OCI-LY3 (cell line): ENCODE measurements around the gene FNDC10.

Experiments used
- H2AFZ ChIP-seq: fragments of 200-600, 300-600 bp; shearing (Covaris generic); 2 replicates; pipeline ENCODE4 v1.6.0; 2014; ENCODE audit warnings: antibody characterized with exemption, low read depth, low read length
- H3K27ac ChIP-seq: fragments of 200-600, 300-600 bp; sonication (generic); 2 replicates; pipeline ENCODE4 v1.5.1; 2014; ENCODE audit warnings: mild to moderate bottlenecking, low read length, moderate library complexity, mixed read lengths
- H3K27me3 ChIP-seq: fragments of 200-600, 300-600 bp; sonication (generic); 2 replicates; pipeline ENCODE4 v1.6.1; 2014; ENCODE audit warnings: low read depth, low read length, mixed read lengths
- H3K36me3 ChIP-seq: fragments of 200-600, 300-600 bp; sonication (generic); replicated peaks from 2 replicates; pipeline ENCODE3; 2014; ENCODE audit warnings: low read depth, low read length, mixed read lengths
- H3K4me1 ChIP-seq: fragments of 300-600, 200-600 bp; sonication (generic); 2 replicates; pipeline ENCODE4 v1.6.1; 2014; ENCODE audit warnings: low read length, mixed read lengths
- H3K4me2 ChIP-seq: fragments of 200-600, 300-600 bp; sonication (generic); 2 replicates; pipeline ENCODE4 v1.6.1; 2014; ENCODE audit warnings: low read length, mixed read lengths
- H3K4me3 ChIP-seq: fragments of 300-600, 200-600 bp; sonication (generic); 2 replicates; pipeline ENCODE4 v1.5.1; 2014; ENCODE audit warnings: antibody characterized with exemption, mild to moderate bottlenecking, low read length, moderate library complexity
- H3K79me2 ChIP-seq: fragments of 300-600, 200-600 bp; shearing (Covaris generic); 2 replicates; pipeline ENCODE4 v1.6.1; 2014; ENCODE audit warnings: mild to moderate bottlenecking, low read length, mixed read lengths
- H3K9ac ChIP-seq: fragments of 300-600, 200-600 bp; shearing (Covaris generic); 2 replicates; pipeline ENCODE4 v1.6.0; 2014; ENCODE audit warnings: mild to moderate bottlenecking, low read length, moderate library complexity
- H3K9me3 ChIP-seq: fragments of 200-600, 300-600 bp; shearing (Covaris generic); 2 replicates; pipeline ENCODE4 v1.6.1; 2014; ENCODE audit warnings: low read length, mixed read lengths; ENCODE audit not compliant: insufficient read depth
- H4K20me1 ChIP-seq: fragments of 200-600, 300-600 bp; sonication (generic); 2 replicates; pipeline ENCODE4 v1.6.1; 2016; ENCODE audit warnings: low read length, mixed read lengths; ENCODE audit not compliant: insufficient read depth
- EZH2phosphoT487 ChIP-seq: fragments of 200-600 bp; shearing (Covaris generic); IDR thresholded peaks from 2 replicates; pipeline ENCODE4 v1.6.1; 2018; ENCODE audit warnings: antibody characterized with exemption, mixed run types, low read depth
- TF ChIP-seq, protein P1 (sequence below): fragments of 200-600, 300-600 bp; sonication (generic); IDR thresholded peaks from 2 replicates; pipeline ENCODE4 v1.5.1; 2014; ENCODE audit warnings: antibody characterized with exemption, low read length, low read depth

Gene FNDC10

DNA sequence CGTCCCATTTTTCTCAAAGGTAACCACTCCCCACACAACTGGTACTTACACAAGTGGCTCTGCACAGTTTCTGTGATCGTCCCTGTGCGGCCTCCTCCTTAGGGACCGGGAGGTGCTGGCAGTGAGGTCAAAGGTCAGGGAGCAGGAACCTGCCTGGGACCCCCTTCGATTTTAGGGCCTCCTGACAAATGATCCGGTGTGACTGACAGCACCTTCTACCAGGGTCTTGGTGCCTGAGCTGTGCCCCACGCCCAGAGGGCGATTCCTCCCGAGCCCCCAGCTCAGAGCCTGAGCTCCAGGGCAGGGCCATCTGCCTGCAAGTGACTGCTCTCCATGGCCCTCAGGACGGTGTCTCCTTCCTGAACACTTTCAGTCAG lies 47.7 kb downstream of the FNDC10 start:
- H3K36me3 ChIP-seq, result no peaks in the 10 kb centered on the region
- no peak overlapping the region for H3K27ac ChIP-seq

DNA sequence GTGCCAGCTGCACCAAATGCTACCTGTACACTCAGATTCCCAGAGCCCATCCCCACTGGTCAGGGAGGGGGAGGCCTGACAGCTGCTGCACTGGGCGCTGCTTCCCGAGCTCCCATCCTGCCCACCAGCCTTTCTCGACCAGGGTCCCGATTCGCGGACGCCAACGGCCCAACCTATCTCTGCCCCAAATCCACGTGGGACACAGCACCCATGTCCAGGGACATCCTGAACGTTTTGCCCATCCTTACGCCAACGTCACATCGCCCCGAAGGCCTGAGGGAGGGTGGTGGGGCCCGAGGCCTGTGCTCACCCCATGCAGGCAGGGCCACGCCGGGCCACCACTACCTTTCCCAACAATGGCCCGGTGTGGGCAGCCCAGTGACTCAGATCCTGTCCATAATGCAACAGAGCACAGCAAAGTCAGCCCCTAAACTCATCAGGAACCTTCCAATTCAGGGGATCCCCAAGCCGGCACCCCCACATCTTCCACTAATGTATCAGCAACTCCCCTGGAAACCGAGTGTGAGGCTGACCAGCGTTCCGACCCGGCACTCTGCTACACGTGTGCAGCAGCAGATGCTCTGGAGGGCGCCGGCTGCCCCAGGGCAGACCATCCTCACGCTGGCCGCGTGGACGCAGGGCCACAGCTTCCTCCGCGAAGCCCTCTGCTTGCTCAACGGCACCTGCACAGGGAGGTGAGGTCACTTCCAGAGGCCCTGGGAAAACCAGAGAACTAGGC lies 48.2 kb downstream of the FNDC10 start:
- no peak overlapping the region for H2AFZ ChIP-seq
- TF ChIP-seq EZH2phosphoT487, result no peak
- TF ChIP-seq, protein P1, sequence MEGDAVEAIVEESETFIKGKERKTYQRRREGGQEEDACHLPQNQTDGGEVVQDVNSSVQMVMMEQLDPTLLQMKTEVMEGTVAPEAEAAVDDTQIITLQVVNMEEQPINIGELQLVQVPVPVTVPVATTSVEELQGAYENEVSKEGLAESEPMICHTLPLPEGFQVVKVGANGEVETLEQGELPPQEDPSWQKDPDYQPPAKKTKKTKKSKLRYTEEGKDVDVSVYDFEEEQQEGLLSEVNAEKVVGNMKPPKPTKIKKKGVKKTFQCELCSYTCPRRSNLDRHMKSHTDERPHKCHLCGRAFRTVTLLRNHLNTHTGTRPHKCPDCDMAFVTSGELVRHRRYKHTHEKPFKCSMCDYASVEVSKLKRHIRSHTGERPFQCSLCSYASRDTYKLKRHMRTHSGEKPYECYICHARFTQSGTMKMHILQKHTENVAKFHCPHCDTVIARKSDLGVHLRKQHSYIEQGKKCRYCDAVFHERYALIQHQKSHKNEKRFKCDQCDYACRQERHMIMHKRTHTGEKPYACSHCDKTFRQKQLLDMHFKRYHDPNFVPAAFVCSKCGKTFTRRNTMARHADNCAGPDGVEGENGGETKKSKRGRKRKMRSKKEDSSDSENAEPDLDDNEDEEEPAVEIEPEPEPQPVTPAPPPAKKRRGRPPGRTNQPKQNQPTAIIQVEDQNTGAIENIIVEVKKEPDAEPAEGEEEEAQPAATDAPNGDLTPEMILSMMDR, result no peak
- no peak overlapping the region for H3K4me3 ChIP-seq
- H4K20me1 ChIP-seq, result no peaks in the 10 kb centered on the region
- H3K79me2 ChIP-seq, result no peaks in the 10 kb centered on the region
- H3K4me1 ChIP-seq, result no peaks in the 10 kb centered on the region
- H3K27me3 ChIP-seq, result no peaks in the 10 kb centered on the region
- H3K4me2 ChIP-seq, result no peak overlapping the region
- no peak overlapping the region for H3K9ac ChIP-seq
- no peak overlapping the region for H3K27ac ChIP-seq
- H3K36me3 ChIP-seq, result no peaks in the 10 kb centered on the region
- no peaks in the 10 kb centered on the region for H3K9me3 ChIP-seq

More for the DNA sequence above, 47.7 kb downstream of the FNDC10 start:
- Histone ChIP-seq H3K9ac (no peak overlapping the region), H3K79me2 (no peaks in the 10 kb centered on the region), H2AFZ (no peak overlapping the region), H3K4me2 (no peak overlapping the region), H3K27me3 (no peaks in the 10 kb centered on the region), H3K4me1 (no peaks in the 10 kb centered on the region), H4K20me1 (no peaks in the 10 kb centered on the region), H3K4me3 (no peak overlapping the region), H3K9me3 (no peaks in the 10 kb centered on the region)
- TF ChIP-seq, protein P1, result no peak
- no peak for TF ChIP-seq EZH2phosphoT487

DNA sequence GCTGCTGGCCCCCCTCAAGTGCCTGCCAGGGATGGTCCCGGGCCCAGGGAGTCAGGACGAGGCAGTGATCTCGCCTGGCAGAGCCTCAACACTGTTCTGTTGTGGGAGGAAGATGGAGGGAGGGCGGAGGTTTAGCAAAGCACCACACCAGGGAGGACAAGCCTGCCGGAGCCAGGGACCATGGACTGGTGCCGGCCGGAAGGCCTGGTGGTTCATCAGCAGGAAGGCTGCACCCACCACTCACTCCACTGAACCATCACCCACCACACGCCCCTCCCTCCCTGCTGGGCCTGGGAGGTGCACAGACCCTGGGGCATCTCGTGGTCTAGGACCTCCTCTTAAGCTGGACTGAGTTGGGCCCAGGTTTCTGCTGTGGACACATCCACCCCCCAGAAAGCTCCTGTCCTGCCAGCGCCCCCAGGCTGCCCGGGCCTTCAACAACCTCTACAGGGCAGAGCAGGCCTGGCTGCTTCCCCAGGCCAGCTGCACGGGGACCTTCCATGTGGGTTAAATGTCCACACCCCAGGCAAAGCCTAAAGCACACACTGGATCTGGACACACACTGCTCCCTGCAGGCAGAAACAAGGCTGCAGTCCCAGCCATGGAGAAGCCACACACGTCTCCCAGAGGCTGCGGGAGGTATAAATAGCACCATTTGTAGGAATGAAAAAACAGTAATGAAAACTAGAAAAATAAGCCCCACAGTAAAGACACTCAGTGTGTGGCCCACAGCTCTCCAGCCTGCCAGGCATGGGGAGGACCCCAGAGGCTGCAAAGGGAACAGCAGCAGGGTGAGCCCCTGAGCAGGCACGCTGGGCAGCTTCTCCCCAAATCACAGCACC lies 49.1 kb downstream of the FNDC10 start:
- Histone ChIP-seq H3K9me3 (no peaks in the 10 kb centered on the region), H2AFZ (no peak overlapping the region), H3K4me2 (no peak overlapping the region), H3K36me3 (no peaks in the 10 kb centered on the region), H3K9ac (no peak overlapping the region), H3K79me2 (no peaks in the 10 kb centered on the region), H3K4me1 (no peaks in the 10 kb centered on the region), H3K27ac (no peak overlapping the region), H3K27me3 (no peaks in the 10 kb centered on the region), H3K4me3 (no peak overlapping the region), H4K20me1 (no peaks in the 10 kb centered on the region)
- no peak for TF ChIP-seq EZH2phosphoT487
- TF ChIP-seq, protein P1, result 0 out of 2 replicates have a peak, but pooled peaks have one; percentile 4

DNA sequence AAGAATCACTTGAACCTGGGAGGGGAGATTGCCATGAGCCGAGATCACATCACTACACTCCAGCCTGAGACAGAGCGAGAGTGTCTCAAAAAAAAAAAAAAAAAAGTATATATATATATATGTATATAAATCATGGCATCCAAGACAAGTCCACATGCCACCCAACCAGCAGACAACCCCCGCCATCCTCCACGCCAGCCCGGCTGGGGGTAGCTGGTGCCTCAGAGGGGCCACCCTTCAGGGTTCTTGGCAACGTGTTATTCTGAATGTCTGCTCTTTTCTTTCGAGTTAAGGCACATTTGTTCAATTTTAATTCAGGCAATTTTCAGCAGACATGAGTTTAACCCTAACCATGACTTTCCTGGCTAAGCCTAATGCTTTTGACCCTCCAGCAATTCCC lies 49.8 kb downstream of the FNDC10 start:
- no peaks in the 10 kb centered on the region for H3K4me1 ChIP-seq
- H3K9me3 ChIP-seq, result no peaks in the 10 kb centered on the region
- H3K9ac ChIP-seq, result no peak overlapping the region
- no peak overlapping the region for H3K4me2 ChIP-seq
- H3K4me3 ChIP-seq, result no peak overlapping the region
- H3K27me3 ChIP-seq, result no peaks in the 10 kb centered on the region
- no peaks in the 10 kb centered on the region for H3K36me3 ChIP-seq
- TF ChIP-seq, protein P1, result no peak
- no peak for TF ChIP-seq EZH2phosphoT487
- no peaks in the 10 kb centered on the region for H3K79me2 ChIP-seq
- no peak overlapping the region for H3K27ac ChIP-seq
- no peaks in the 10 kb centered on the region for H4K20me1 ChIP-seq
- H2AFZ ChIP-seq, result no peak overlapping the region
